LNCAP (cell line): ENCODE measurements around the gene ULBP2.

Experiments
- CTCF ChIP-seq: fragments of 450-650 bp; IDR thresholded peaks from 2 replicates; pipeline ENCODE4 v1.5.1; 2017; ENCODE audit warnings: mild to moderate bottlenecking

ULBP2 gene

GRCh38 chr6:149941583-149942460 is at the start of gene ULBP2:
ULBP2 (plus strand) TSS chr6:149942014; CDS start chr6:149942073, 59 bp downstream.
- TF ChIP-seq CTCF, result no peak

- TF ChIP-seq CTCF, result no peak
Observed at GRCh38 chr6:149895048-149895590, 46.7 kb upstream of the ULBP2 start.

- TF ChIP-seq CTCF, result no peak
Observed at GRCh38 chr6:149895833-149896271, 46.0 kb upstream of the ULBP2 start.

- no peak for TF ChIP-seq CTCF
Observed at GRCh38 chr6:149896491-149896890, 45.3 kb upstream of the ULBP2 start.

- TF ChIP-seq CTCF, result no peak
Observed at GRCh38 chr6:149897015-149897697, 44.7 kb upstream of the ULBP2 start.

- no peak for TF ChIP-seq CTCF
Observed at GRCh38 chr6:149897855-149898744, 43.7 kb upstream of the ULBP2 start, which contains the start of gene RAET1E. RAET1E (minus strand) TSS chr6:149898113; CDS start chr6:149890901, 7,212 bp downstream.

GRCh38 chr6:149898966-149899365 is 42.8 kb upstream of the ULBP2 start:
- TF ChIP-seq CTCF, result no peak
